NCI-H510A (cell line): Measurements from ENCODE around the gene HDAC4.

Source experiments
- DNase-seq: peaks from one replicate; lab custom pipeline; 2025; lab: John Stamatoyannopoulos, UW

HDAC4 gene

GRCh38 chr2:239307921-239308613 lies 92.8 kb downstream of the HDAC4 start:
- no peak for DNase-seq

- DNase-seq = no peak
These were observed 93.6 kb downstream of the HDAC4 start for GRCh38 chr2:239307221-239307569.

DNA sequence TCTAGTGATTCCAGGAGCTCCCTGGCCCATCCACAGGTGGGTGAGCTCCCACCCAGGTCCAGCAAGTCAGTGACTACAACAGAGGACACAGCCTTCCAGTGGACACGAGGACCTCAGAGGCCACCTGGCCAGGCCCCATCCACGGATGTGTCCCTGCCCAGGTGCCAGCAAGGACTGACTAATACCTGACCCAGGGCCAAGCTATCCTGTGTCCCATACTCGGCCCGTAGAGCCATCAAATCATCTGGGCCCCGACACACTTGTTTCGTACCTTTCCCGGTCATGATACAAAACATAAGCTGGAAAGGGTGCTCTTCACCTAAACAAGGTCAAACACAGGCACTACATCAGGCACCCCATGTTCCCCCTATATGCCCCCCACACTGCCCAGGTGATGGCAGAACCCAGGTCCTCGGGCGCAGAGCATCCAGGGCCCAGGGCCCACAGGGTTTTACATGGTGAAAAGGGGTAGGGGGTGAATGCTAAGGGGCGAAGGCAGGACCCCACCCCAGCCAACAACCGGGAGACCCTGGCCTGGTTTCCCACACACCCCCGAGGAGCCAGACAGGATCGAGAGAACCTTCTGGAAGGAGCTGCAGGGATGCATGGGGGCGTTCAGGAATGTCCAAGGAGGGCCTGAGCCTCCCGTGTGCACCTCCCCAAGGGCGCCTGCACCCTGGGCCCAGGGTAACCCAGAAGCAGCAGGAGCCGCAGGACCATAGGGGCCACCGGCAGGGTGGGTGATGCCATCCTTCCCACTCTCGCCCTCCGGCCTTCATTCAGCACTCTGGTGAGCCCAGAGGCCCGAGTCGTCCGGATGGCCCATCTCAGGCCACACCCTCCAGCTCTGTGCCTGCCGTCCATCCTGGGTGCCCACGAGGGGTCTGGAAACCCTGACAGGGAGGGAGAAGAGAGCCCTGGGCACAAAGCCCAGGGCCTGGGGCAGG lies 94.3 kb downstream of the HDAC4 start:
- no peak for DNase-seq

GRCh38 chr2:239305771-239306170 lies 95.0 kb downstream of the HDAC4 start:
- no peak for DNase-seq

DNA sequence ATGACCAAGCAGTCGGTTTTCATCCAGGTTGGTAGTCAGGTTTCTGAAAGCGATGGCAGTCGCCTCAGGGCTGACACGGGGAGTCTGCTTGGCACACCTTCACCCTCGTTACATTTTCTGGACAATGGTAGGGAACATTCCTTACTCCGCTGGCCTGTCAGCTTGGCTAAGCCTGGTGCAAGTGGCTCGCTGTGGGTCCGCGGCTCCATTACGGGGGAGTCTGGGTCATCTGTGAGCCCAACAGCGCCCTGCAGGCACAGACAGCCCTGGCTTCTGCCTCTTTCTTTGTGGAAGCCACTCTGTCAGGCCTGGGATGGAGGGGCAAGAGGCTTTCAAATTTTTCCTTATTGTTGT lies 95.6 kb downstream of the HDAC4 start:
- no peak for DNase-seq

- no peak for DNase-seq
These were observed 96.1 kb downstream of the HDAC4 start for GRCh38 chr2:239304533-239305221.

DNA sequence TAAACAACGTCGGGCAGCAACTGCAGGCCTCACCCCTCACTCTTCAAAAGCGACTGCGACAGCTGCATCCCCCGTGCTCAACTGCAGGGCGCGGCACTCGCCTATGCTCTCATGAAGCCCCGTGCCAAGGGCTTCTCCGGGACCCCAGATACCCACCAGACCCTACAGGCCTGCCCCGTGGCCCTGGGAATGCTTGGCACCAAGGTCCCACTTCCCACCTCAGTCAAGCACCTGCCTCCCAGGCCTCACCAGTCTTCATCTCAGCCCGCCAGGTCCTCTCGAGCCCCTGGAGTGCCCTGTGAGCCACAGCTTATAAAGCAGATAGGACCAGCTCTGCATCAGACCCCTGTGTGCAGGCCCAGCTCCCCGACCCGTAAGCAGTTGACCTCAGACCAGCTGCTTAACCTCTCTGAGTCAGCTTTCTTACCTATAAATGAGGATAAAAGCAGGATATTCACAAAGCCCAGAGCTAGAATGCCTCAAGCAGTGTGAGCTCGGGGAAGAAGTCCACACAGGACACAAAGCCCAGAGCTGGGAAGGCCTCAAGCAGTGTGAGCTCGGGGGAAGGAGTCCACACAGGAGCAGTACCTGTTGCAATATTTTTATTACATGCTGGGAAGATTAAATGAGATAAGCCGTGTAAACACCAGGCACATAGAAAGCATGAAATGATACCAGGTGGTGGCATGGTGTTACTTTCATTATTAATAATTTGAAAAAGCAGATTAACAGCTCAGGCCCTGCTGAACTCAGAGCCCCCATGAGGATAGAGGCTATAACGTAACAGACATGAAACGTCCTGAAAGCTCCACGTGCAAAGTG lies 96.9 kb downstream of the HDAC4 start:
- no peak for DNase-seq

- no peak for DNase-seq
These were observed 97.8 kb downstream of the HDAC4 start for GRCh38 chr2:239302808-239303557.

GRCh38 chr2:239302083-239302807 lies 98.6 kb downstream of the HDAC4 start:
- no peak for DNase-seq

DNA sequence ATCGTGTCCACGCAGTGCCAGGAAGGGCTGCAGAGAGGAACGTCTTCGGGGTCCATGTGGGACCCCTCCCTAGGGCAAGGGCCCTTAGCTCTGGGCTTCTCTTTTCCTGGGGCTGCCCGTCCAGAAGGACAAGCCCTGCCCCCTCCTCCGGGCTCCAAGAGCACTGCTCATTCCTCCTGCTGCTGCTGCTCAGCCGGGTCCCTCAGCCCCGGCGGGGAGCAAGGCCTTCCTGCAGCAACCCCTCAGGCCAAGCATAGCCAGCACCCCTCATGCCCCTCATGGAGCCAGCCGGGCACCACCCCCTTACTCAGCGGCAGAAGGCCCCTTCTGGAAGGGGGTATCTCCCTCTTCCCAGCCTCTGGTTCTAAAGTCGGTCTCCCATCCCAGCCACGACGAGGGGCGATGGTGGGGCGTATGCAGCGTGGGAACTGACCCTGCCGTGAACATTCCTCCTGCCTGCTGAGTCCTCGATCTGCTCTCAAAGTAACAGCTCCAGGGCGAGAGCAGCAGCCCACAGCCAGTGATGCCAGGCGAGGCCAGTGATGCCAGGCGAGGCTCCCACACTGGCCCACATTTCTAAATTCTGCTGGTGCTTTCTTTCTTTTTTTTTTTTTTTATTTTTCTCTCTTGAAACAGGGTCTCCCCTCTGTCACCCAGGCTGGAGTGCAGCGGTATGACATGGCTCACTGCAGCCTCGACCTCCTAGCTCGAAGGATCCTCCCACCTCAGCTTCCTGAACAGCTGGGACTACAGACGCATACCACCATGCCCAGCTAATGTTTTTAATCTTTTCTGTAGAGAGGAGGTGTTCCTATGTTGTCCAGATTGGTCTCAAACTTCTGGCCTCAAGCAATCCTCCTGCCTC lies 99.7 kb downstream of the HDAC4 start:
- no peak for DNase-seq

- DNase-seq = no peak
These were observed 100.6 kb downstream of the HDAC4 start for GRCh38 chr2:239300242-239300641.

DNA sequence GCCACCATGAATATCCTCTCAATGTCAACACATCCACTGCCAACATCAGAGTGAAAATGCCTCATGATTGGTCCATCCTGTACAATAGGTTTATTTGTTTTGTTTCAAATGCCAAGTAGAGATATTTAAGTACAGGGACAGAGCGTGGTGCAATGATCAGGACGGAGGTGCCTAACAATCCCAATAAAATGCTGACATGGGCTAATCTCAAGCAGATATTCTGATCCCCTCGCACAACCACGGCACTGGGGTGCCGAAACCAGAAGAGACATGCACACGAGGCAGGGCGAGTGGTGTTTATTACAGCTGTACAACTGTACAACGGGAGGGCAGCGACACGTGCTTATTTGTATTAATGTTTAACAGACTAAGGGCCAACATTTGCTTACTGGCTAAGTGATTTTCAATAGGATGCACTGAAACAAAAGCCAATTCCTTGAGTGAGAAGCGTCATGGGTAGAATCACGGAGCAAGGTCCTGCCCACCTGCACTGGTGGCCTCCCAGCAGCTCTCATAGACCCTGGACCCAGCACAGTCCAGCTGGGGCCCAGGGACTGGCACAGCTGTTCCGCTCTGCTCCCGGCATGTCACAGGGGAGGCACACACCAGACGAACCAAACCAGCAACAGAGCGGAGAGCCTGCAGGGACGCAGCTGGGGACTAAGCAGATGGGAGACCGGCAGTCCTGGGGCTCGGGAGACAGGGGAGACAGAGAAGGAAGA lies 101.4 kb downstream of the HDAC4 start:
- no peak for DNase-seq

DNA sequence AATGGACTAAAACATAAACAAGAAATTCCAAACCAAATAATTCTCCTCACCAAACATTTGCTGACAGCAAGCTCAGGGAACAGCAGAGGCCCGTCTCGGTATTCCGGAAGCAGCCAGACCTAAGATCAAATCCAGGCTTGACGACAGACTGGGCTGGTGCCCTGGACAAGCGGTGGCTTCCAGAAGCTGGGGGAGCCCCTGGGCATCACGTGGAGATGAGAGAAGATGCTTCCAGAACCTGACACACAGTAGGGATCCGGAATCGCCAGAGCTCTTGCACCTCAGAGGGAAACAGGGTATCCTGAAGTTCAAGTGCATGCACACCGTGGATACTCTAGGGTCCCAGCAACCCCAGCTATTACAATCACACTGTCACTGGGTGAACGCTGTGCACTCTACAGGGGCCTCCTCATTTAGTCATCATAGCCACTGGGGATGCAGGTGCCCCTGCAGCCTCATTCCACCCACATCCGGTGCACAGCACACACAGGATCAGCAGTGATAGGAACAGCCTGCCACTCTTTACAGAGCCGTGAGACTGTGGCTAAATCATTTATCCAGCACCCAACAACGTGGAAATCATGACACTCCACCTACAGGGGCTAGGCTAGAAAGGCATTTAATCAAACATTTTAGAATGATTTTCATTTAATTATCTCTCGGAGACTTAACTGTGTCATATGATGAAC lies 102.6 kb downstream of the HDAC4 start:
- no peak for DNase-seq

- DNase-seq = no peak
These were observed 103.4 kb downstream of the HDAC4 start for GRCh38 chr2:239297142-239298004.

DNA sequence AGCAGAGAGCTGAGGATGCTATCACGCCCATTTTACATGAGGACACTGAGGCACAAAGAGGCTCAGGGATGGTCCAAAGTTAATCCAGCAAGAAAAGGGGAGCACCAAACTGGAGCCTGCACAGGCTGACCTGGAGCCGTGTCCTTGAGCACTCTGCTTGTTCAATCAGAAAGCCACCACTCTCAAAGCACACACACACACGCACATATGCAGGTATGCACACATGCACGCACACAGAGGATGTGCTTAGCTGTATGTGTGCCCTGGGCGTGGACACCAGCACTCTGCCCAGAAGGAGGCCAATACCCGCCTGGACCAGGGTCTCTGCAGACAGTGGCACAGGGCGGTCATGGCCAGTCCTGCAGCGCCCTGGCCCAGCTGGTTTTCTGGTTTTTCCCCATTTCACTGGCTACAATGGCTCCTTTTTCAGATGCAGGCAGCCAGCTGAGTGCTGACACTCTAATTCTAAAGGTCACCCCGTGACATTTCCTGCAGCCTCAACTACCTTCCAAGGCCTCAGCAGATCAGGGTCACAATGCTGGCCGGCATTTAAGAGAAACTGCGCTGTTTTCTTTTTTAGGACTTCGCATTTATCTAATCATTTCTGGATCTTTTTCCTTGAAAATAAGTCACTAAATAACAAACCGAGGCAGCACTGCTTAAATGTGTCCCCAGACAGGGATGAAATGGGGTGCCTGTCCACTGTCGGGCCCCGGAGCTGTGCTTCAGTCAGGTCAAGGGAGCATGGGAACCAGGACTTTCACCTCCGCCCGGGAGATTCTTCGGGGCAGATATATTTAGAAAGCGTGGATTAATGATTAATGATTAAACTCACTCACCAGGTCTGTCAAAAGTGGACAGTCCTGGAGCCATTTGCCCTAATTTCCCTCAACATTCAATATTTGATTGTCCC lies 104.5 kb downstream of the HDAC4 start:
- no peak for DNase-seq

DNA sequence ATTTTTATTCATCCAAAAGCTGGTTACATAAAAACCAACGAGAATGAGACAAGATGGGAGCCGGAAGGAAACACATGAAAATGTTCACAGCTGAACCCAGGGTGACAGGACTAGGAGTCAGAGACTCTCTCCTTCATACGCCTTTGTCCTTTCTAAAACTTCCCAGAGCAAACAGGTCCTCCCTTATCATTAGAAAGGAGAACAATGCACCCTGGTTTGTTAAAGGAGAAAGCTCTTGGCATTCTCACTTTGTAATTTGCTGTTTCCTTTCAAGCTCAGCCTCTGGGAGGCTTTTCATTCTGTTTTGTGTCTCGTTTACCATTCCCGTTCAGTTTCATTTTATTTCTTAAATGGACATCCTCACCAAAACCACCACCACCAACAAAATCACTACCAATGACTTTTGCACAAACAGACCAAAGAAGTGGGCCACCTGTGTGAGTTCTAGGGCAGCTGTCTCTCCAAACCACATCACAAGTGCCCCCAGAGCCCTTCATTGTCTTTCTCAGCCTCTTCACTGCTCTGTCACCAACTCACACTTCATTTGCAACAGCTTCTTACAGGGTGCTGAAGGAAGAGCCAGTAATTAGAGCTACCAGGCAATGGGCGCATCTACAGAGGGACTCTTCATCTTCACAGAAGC lies 105.3 kb downstream of the HDAC4 start:
- DNase-seq = no peak
